ENCODE measurements around the gene FCHO1. TPM values are rescaled to one million over a fixed set of nuclear protein-coding genes. Genes with fewer than 3 reads are reported as not detected.
"Not testable (repeated sequence)": the region's sequence is repeated elsewhere in the genome, so short reads cannot be mapped to it uniquely, and the experiment has no call there.

The FCHO1 gene
- polyA plus RNA-seq, 1 donor (not counting 4 experiments of a cell fraction or from before 2014, with no cell fraction given), result 0.14 TPM

- FAIRE-seq, result no peak
- no peak overlapping the region for H3K4me3 ChIP-seq (ENCODE audit: control insufficient read depth in 2 of 3, extremely low read depth in 1 of 3, insufficient read depth in 2 of 3, low read depth in 1 of 3, low read length in 3 of 3)
- peak overlapping the region; percentile 63 for H3K27ac ChIP-seq (ENCODE audit: control insufficient read depth, insufficient read depth, low read length)
- H4K20me1 ChIP-seq (ENCODE audit: control insufficient read depth, extremely low read depth, insufficient read depth, low read length), result no peaks in the 10 kb centered on the region
- peaks cover 2% of the 10 kb centered on the region for H3K79me2 ChIP-seq (ENCODE audit: control insufficient read depth, insufficient read depth, low read length)
- DNase-seq (ENCODE audit: low read depth, low spot score), result no peak
- H3K36me3 ChIP-seq (ENCODE audit: control insufficient read depth in 2 of 2, extremely low read depth in 1 of 2, insufficient read depth in 2 of 2, low read length in 2 of 2), result no peaks in the 10 kb centered on the region
- no peaks in the 10 kb centered on the region for H3K27me3 ChIP-seq (ENCODE audit: control insufficient read depth, extremely low read depth, insufficient read depth, low read length)
- dilution Hi-C loops (cut with MboI; ENCODE audit: extremely low pct_ligation_motif_present, low sequenced_read_pairs), result no loop called here
- no peaks in the 10 kb centered on the region for H3K9me1 ChIP-seq (ENCODE audit: control insufficient read depth, extremely low read depth, insufficient read depth, low read length)
- H2AFZ ChIP-seq (ENCODE audit: control insufficient read depth, low read length), result no peak overlapping the region
- peak overlapping the region; percentile 71 for H3K4me2 ChIP-seq (ENCODE audit: control insufficient read depth, extremely low read depth, insufficient read depth, low read depth, low read length)
- no peaks in the 10 kb centered on the region for H3K9me3 ChIP-seq (ENCODE audit: control insufficient read depth, low read depth, low read length)
- peak overlapping the region; percentile 29 for H3K9ac ChIP-seq (ENCODE audit: control insufficient read depth, extremely low read depth, insufficient read depth, low read length)
- peaks cover 36% of the 10 kb centered on the region for H3K4me1 ChIP-seq (ENCODE audit: control insufficient read depth, extremely low read depth, insufficient read depth, low read length)
- TF ChIP-seq, protein P1, sequence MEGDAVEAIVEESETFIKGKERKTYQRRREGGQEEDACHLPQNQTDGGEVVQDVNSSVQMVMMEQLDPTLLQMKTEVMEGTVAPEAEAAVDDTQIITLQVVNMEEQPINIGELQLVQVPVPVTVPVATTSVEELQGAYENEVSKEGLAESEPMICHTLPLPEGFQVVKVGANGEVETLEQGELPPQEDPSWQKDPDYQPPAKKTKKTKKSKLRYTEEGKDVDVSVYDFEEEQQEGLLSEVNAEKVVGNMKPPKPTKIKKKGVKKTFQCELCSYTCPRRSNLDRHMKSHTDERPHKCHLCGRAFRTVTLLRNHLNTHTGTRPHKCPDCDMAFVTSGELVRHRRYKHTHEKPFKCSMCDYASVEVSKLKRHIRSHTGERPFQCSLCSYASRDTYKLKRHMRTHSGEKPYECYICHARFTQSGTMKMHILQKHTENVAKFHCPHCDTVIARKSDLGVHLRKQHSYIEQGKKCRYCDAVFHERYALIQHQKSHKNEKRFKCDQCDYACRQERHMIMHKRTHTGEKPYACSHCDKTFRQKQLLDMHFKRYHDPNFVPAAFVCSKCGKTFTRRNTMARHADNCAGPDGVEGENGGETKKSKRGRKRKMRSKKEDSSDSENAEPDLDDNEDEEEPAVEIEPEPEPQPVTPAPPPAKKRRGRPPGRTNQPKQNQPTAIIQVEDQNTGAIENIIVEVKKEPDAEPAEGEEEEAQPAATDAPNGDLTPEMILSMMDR (optimal IDR thresholded peaks at IDR 0.05 in 1 of 3, IDR thresholded peaks at IDR 0.05 in 1 of 3, conservative IDR thresholded peaks at IDR 0.05 in 1 of 3; ENCODE audit: extremely low read depth in 1 of 3, insufficient read depth in 2 of 3, low read length in 3 of 3), result no peak
Measured at GRCh38 chr19:17796838-17797423, 45.7 kb downstream of the FCHO1 start.

GRCh38 chr19:17797424-17798201 is 46.3 kb downstream of the FCHO1 start:
- Histone ChIP-seq H3K36me3 (ENCODE audit: control insufficient read depth in 2 of 2, extremely low read depth in 1 of 2, insufficient read depth in 2 of 2, low read length in 2 of 2) (no peaks in the 10 kb centered on the region), H3K9me3 (ENCODE audit: control insufficient read depth, low read depth, low read length) (no peaks in the 10 kb centered on the region), H2AFZ (ENCODE audit: control insufficient read depth, low read length) (no peak overlapping the region), H4K20me1 (ENCODE audit: control insufficient read depth, extremely low read depth, insufficient read depth, low read length) (no peaks in the 10 kb centered on the region), H3K4me3 (ENCODE audit: control insufficient read depth in 2 of 3, extremely low read depth in 1 of 3, insufficient read depth in 2 of 3, low read depth in 1 of 3, low read length in 3 of 3) (peak overlapping the region in 2 of 3 experiments; percentile 6 to 49), H3K9me1 (ENCODE audit: control insufficient read depth, extremely low read depth, insufficient read depth, low read length) (no peaks in the 10 kb centered on the region), H3K27me3 (ENCODE audit: control insufficient read depth, extremely low read depth, insufficient read depth, low read length) (no peaks in the 10 kb centered on the region), H3K27ac (ENCODE audit: control insufficient read depth, insufficient read depth, low read length) (peak overlapping the region; percentile 63), H3K9ac (ENCODE audit: control insufficient read depth, extremely low read depth, insufficient read depth, low read length) (peak overlapping the region; percentile 57), H3K4me2 (ENCODE audit: control insufficient read depth, extremely low read depth, insufficient read depth, low read depth, low read length) (peak overlapping the region; percentile 71), H3K4me1 (ENCODE audit: control insufficient read depth, extremely low read depth, insufficient read depth, low read length) (peaks cover 36% of the 10 kb centered on the region), H3K79me2 (ENCODE audit: control insufficient read depth, insufficient read depth, low read length) (peaks cover 2% of the 10 kb centered on the region)
- peak; percentile 80 for DNase-seq (ENCODE audit: low read depth, low spot score)
- FAIRE-seq, result peak; percentile 85
- dilution Hi-C loops (cut with MboI; ENCODE audit: extremely low pct_ligation_motif_present, low sequenced_read_pairs), result no loop called here
- no peak for TF ChIP-seq EZH2 (IDR thresholded peaks at IDR 0.05; ENCODE audit: low read length)
- TF ChIP-seq, protein P1 (optimal IDR thresholded peaks at IDR 0.05 in 1 of 3, IDR thresholded peaks at IDR 0.05 in 1 of 3, conservative IDR thresholded peaks at IDR 0.05 in 1 of 3; ENCODE audit: extremely low read depth in 1 of 3, insufficient read depth in 2 of 3, low read length in 3 of 3), result no peak

GRCh38 chr19:17798599-17798998 is 47.3 kb downstream of the FCHO1 start:
- H3K9me3 ChIP-seq (ENCODE audit: control insufficient read depth, low read depth, low read length); H3K79me2 ChIP-seq (ENCODE audit: control insufficient read depth, insufficient read depth, low read length); H3K9me1 ChIP-seq (ENCODE audit: control insufficient read depth, extremely low read depth, insufficient read depth, low read length); H2AFZ ChIP-seq (ENCODE audit: control insufficient read depth, low read length); FAIRE-seq; H3K27ac ChIP-seq (ENCODE audit: control insufficient read depth, insufficient read depth, low read length); dilution Hi-C loops (cut with MboI; ENCODE audit: extremely low pct_ligation_motif_present, low sequenced_read_pairs); H3K36me3 ChIP-seq (ENCODE audit: control insufficient read depth in 2 of 2, extremely low read depth in 1 of 2, insufficient read depth in 2 of 2, low read length in 2 of 2); H3K9ac ChIP-seq (ENCODE audit: control insufficient read depth, extremely low read depth, insufficient read depth, low read length); H4K20me1 ChIP-seq (ENCODE audit: control insufficient read depth, extremely low read depth, insufficient read depth, low read length); DNase-seq (ENCODE audit: low read depth, low spot score); H3K27me3 ChIP-seq (ENCODE audit: control insufficient read depth, extremely low read depth, insufficient read depth, low read length); H3K4me2 ChIP-seq (ENCODE audit: control insufficient read depth, extremely low read depth, insufficient read depth, low read depth, low read length); H3K4me3 ChIP-seq (ENCODE audit: control insufficient read depth in 2 of 3, extremely low read depth in 1 of 3, insufficient read depth in 2 of 3, low read depth in 1 of 3, low read length in 3 of 3): not testable (repeated sequence)
- peaks cover 36% of the 10 kb centered on the region for H3K4me1 ChIP-seq (ENCODE audit: control insufficient read depth, extremely low read depth, insufficient read depth, low read length)

Measured in keratinocyte (primary cell).